K562 (cell line): ENCODE measurements around the gene UNC13C. TPM values are rescaled to one million over a fixed set of nuclear protein-coding genes. Genes with fewer than 3 reads are reported as not detected.

ENCODE experiments used
- ATAC-seq: fragments of 200-7000 bp; cut with Tn5 transposase; 3 replicates; pipeline ENCODE4 v1.9.1; 2020; ENCODE audit warnings: moderate library complexity
- BruUV-seq: library from RNA; stranded (reverse); fragments of 400-500 nt; replicated peaks from 2 replicates; lab custom pipeline; 2021; lab: Mats Ljungman, UMichigan
- CTCF ChIA-PET: fragments of 300-600 bp; formaldehyde crosslinking; extraction: SDS; loops from one replicate; lab custom pipeline; 2021; ENCODE audit warnings: low intra/inter-chr PET ratio; lab: Yijun Ruan, JAX
- POLR2A ChIA-PET: fragments of 300-600, 350-650 bp; sonication (Branson Sonifier 250); formaldehyde crosslinking; extraction: SDS; loops from one replicate; lab custom pipeline; 2021; ENCODE audit warnings: antibody characterized with exemption, inconsistent platforms; lab: Yijun Ruan, JAX
- DNase-seq, 4 experiments: peaks; one replicate each; pipeline versions ENCODE4 v3.0.0 to v3.0.0-alpha.2; 2011 to 2018; ENCODE audit warnings: low spot score in 3 of 4, mixed read lengths in 3 of 4; ENCODE audit errors: extremely low read depth in 1 of 4
- FAIRE-seq: peaks from 2 replicates; lab custom pipeline; 2011; peaks lifted over from hg19 to GRCh38; lab: Jason Lieb, UNC
- H2AFZ ChIP-seq: 2 replicates; pipeline ENCODE4 v1.6.0; 2011; ENCODE audit warnings: low read depth, low read length, control low read depth, inconsistent platforms
- H3K27ac ChIP-seq: fragments of 200-600 bp; 3 replicates; pipeline ENCODE4 v1.8.0; 2011; ENCODE audit warnings: low read depth, mild to moderate bottlenecking, control low read depth, inconsistent platforms, low read length, moderate library complexity, mixed read lengths; ENCODE audit errors: extremely low read depth
- H3K27me3 ChIP-seq, 2 experiments: fragments of 300-600 bp in 1 of 2; 2 replicates in 1 of 2; 3 replicates in 1 of 2; pipeline versions ENCODE4 v1.6.0 to v1.8.0; 2011; ENCODE audit warnings: inconsistent platforms in 2 of 2, low read length in 2 of 2, mild to moderate bottlenecking in 1 of 2, mixed read lengths in 1 of 2, moderate library complexity in 1 of 2; ENCODE audit not compliant: control insufficient read depth in 2 of 2, insufficient read depth in 2 of 2
- H3K36me3 ChIP-seq: fragments of 300-600 bp; 3 replicates; pipeline ENCODE4 v1.8.0; 2011; ENCODE audit warnings: mild to moderate bottlenecking, low read length, inconsistent platforms; ENCODE audit not compliant: control insufficient read depth, insufficient read depth
- H3K4me1 ChIP-seq, 2 experiments: fragments of 200-600 bp in 1 of 2; replicated peaks in 1 of 2; 2 replicates in 1 of 2; 3 replicates in 1 of 2; pipeline versions ENCODE4 v1.5.1 to v1.8.0; 2011; ENCODE audit warnings: inconsistent platforms in 2 of 2, low read length in 2 of 2, mild to moderate bottlenecking in 1 of 2, mixed read lengths in 1 of 2, moderate library complexity in 1 of 2; ENCODE audit not compliant: control insufficient read depth in 2 of 2, insufficient read depth in 2 of 2
- H3K4me2 ChIP-seq: 2 replicates; pipeline ENCODE4 v1.6.1; 2011; ENCODE audit warnings: low read length, control low read depth, inconsistent platforms, mixed read lengths; ENCODE audit not compliant: insufficient read depth
- H3K4me3 ChIP-seq: fragments of 200-600 bp; sonication (generic), shearing (Covaris generic); 2 replicates; pipeline ENCODE4 v1.5.1; 2016; ENCODE audit warnings: control low read depth, inconsistent platforms
- H3K79me2 ChIP-seq: fragments of 200-600 bp; 3 replicates; pipeline ENCODE4 v1.8.0; 2011; ENCODE audit warnings: low read length, inconsistent platforms; ENCODE audit not compliant: control insufficient read depth, insufficient read depth
- H3K9ac ChIP-seq, 2 experiments: 2 replicates each; pipeline versions ENCODE4 v1.6.0 to v1.6.1; 2011; ENCODE audit warnings: low read depth in 2 of 2, low read length in 2 of 2, control low read depth in 1 of 2, inconsistent platforms in 1 of 2, mild to moderate bottlenecking in 1 of 2, mixed read lengths in 1 of 2; ENCODE audit not compliant: insufficient read depth in 1 of 2
- H3K9me1 ChIP-seq: one replicate; pipeline ENCODE4 v1.6.0; 2011; ENCODE audit warnings: inconsistent platforms, mild to moderate bottlenecking, low read length, moderate library complexity; ENCODE audit not compliant: control insufficient read depth, insufficient read depth
- H3K9me3 ChIP-seq: replicated peaks from 2 replicates; pipeline ENCODE4 v1.5.1; 2011; ENCODE audit warnings: low read depth, low read length, inconsistent platforms; ENCODE audit not compliant: control insufficient read depth, insufficient read depth
- H4K20me1 ChIP-seq: replicated peaks from 2 replicates; pipeline ENCODE4 v1.6.1; 2011; ENCODE audit warnings: low read length, inconsistent platforms, mixed read lengths; ENCODE audit not compliant: control insufficient read depth, insufficient read depth
- ADNP ChIP-seq: fragments of 200-800 bp; sonication (Bioruptor generic); IDR thresholded peaks from 2 replicates; pipeline ENCODE4 v1.6.1; 2016; ENCODE audit warnings: missing genetic modification characterization, missing compliant biosample characterization
- ATF3 ChIP-seq, 2 experiments: fragments of 450-650 bp in 1 of 2; sonication (generic) in 1 of 2; formaldehyde crosslinking in 1 of 2; IDR thresholded peaks in 1 of 2; conservative IDR thresholded peaks in 1 of 2; 2 replicates each; pipeline versions ENCODE4 v1.6.1 to v1.8.1; 2016 to 2023; ENCODE audit warnings: mild to moderate bottlenecking in 2 of 2, moderate library complexity in 2 of 2, inconsistent platforms in 1 of 2, missing genetic modification reagents in 1 of 2
- CHD4 ChIP-seq: fragments of 200-600 bp; sonication (generic); IDR thresholded peaks from 3 replicates; pipeline ENCODE4 v1.6.1; 2012; ENCODE audit warnings: low read depth, mild to moderate bottlenecking, mixed read lengths, low read length, inconsistent platforms; ENCODE audit not compliant: insufficient read depth, insufficient replicate concordance, poor library complexity, severe bottlenecking
- EWSR1 ChIP-seq: fragments of 450-650 bp; IDR thresholded peaks from 2 replicates; pipeline ENCODE4 v1.6.1; 2018; ENCODE audit warnings: borderline replicate concordance, mild to moderate bottlenecking, low read depth, moderate library complexity; ENCODE audit not compliant: partially characterized antibody
- FOXK1 ChIP-seq: sonication (generic); formaldehyde crosslinking; IDR thresholded peaks from 2 replicates; pipeline ENCODE4 v1.8.0; 2022; ENCODE audit warnings: missing genetic modification reagents, mild to moderate bottlenecking, borderline replicate concordance
- GATAD2B ChIP-seq: fragments of 450-650 bp; IDR thresholded peaks from 2 replicates; pipeline ENCODE4 v1.6.1; 2017; ENCODE audit warnings: mild to moderate bottlenecking, borderline replicate concordance
- POU5F1 ChIP-seq: fragments of 150-350 bp; IDR thresholded peaks from 2 replicates; pipeline ENCODE4 v1.6.1; 2014; ENCODE audit warnings: borderline replicate concordance, low read length, low read depth, mild to moderate bottlenecking; ENCODE audit not compliant: partially characterized antibody
- RBM39 ChIP-seq: fragments of 200-400 bp; formaldehyde crosslinking; optimal IDR thresholded peaks from 2 replicates; pipeline ENCODE3; 2018; ENCODE audit warnings: low read depth, low read length
- RFX7 ChIP-seq: fragments of 250-450 bp; sonication (Bioruptor Pico); IDR thresholded peaks from 2 replicates; pipeline ENCODE4 v1.5.1; 2021; ENCODE audit warnings: mild to moderate bottlenecking
- SMARCA5 ChIP-seq: fragments of 450-650 bp; IDR thresholded peaks from 2 replicates; pipeline ENCODE4 v1.6.1; 2016
- STAT5B ChIP-seq: fragments of 250-450 bp; sonication (Bioruptor Pico); IDR thresholded peaks from 2 replicates; pipeline ENCODE4 v1.8.0; 2021; ENCODE audit warnings: mild to moderate bottlenecking, inconsistent platforms
- THAP7 ChIP-seq: fragments of 250-450 bp; sonication (Bioruptor Pico); IDR thresholded peaks from 2 replicates; pipeline ENCODE4 v1.5.0; 2021
- ZBTB11 ChIP-seq, 3 experiments: fragments of 200-800 bp in 1 of 3; fragments of 250-450 bp in 1 of 3; fragments of 450-650 bp in 1 of 3; sonication (Bioruptor Pico) in 1 of 3; sonication (Bioruptor generic) in 1 of 3; formaldehyde crosslinking in 1 of 3; IDR thresholded peaks; 2 replicates each; pipeline versions ENCODE4 v1.6.1 to v1.8.0; 2016 to 2022; ENCODE audit warnings: mild to moderate bottlenecking in 2 of 3, missing genetic modification characterization in 2 of 3, missing compliant biosample characterization in 1 of 3, moderate library complexity in 1 of 3
- ZNF398 ChIP-seq: fragments of 250-450 bp; sonication (Bioruptor Pico); IDR thresholded peaks from 2 replicates; pipeline ENCODE4 v1.8.0; 2021; ENCODE audit warnings: moderate library complexity, mild to moderate bottlenecking, inconsistent platforms
- ZNF586 ChIP-seq: fragments of 450-650 bp; formaldehyde crosslinking; conservative IDR thresholded peaks from 2 replicates; pipeline ENCODE4 v1.4.0; 2020; ENCODE audit warnings: mild to moderate bottlenecking, moderate library complexity
- in situ Hi-C: fragments of 300-500 bp; cut with MboI; formaldehyde crosslinking; loops from 4 replicates; pipeline ENCODE4 v1.15.0; 2018; ENCODE audit warnings: inconsistent platforms, mixed read lengths
- intact Hi-C: fragments of 100-400 bp; cut with micrococcal nuclease; formaldehyde crosslinking; loops from 2 replicates; pipeline ENCODE4 v1.14.2; 2022
- polyA plus RNA-seq, 8 experiments: library from polyadenylated mRNA; depleted of rRNA in 4 of 8; stranded (reverse) in 5 of 8; unstranded in 3 of 8; fragments of >200 nt; fragmentation: Nextera tagmentation in 2 of 8; fragmentation: Illumina TruSeq in 1 of 8; extraction: Ambion mirVana in 2 of 8; extraction: Trizol in 1 of 8; gene quantifications; 2 replicates each; pipeline versions ENCODE4 v1.2.1 to v1.2.3, GENCODE V29; 2011 to 2014; ENCODE audit warnings: inconsistent platforms in 1 of 8, missing spikeins in 1 of 8
- total RNA-seq, 7 experiments: library from RNA; depleted of rRNA in 6 of 7; stranded (reverse); fragments of >200 nt in 6 of 7; fragmentation: Illumina TruSeq in 2 of 7; extraction: Trizol in 2 of 7; gene quantifications; 2 replicates each; pipeline versions ENCODE4 v1.2.1 to v1.2.3, GENCODE V29; 2011 to 2021; ENCODE audit warnings: low replicate concordance in 1 of 7

The UNC13C gene
- total and polyA plus RNA-seq, 9 of the 15 experiments (the other 6 are each of a cell fraction or from before 2014, with no cell fraction given) = not detected

- no peaks in the 10 kb centered on the region for H3K79me2 ChIP-seq
- no peak overlapping the region for H3K9ac ChIP-seq
- DNase-seq (no peak), FAIRE-seq (no peak), ATAC-seq (no peak)
- no peak overlapping the region for H3K27ac ChIP-seq
- H3K4me3 ChIP-seq = no peak overlapping the region
- in situ Hi-C loops (no loop called here), intact Hi-C loops (no loop called here)
- no peaks in the 10 kb centered on the region for H3K4me1 ChIP-seq
- ChIA-PET POLR2A (no interaction called here), CTCF (no interaction called here)
- H4K20me1 ChIP-seq = no peaks in the 10 kb centered on the region
- no peaks in the 10 kb centered on the region for H3K27me3 ChIP-seq
- no TSS peak for BruUV-seq
- H3K9me1 ChIP-seq = no peaks in the 10 kb centered on the region
- H3K4me2 ChIP-seq = no peak overlapping the region
- H2AFZ ChIP-seq = no peak overlapping the region
- no peaks in the 10 kb centered on the region for H3K36me3 ChIP-seq
- H3K9me3 ChIP-seq = no peaks in the 10 kb centered on the region
- no peak for TF ChIP-seq GATAD2B
- no peak for TF ChIP-seq POU5F1
- no peak for TF ChIP-seq ADNP
- TF ChIP-seq CHD4 = no peak
- TF ChIP-seq STAT5B = no peak
- no peak for TF ChIP-seq THAP7 (CRISPR knock-in tag)
- TF ChIP-seq SMARCA5 = no peak
- no peak for TF ChIP-seq ZBTB11 (CRISPR knock-in tag; IDR thresholded peaks at IDR 0.05)
- no peak for TF ChIP-seq ATF3 (IDR thresholded peaks at IDR 0.05)
- no peak for TF ChIP-seq ATF3 (CRISPR knock-in tag; conservative IDR thresholded peaks at IDR 0.05)
- TF ChIP-seq EWSR1 = no peak
- no peak for TF ChIP-seq ZNF398
- TF ChIP-seq RFX7 (CRISPR knock-in tag) = no peak
- TF ChIP-seq RBM39 = no peak
- no peak for TF ChIP-seq ZNF586 (CRISPR knock-in tag)
- no peak for TF ChIP-seq FOXK1 (CRISPR knock-in tag)
Observed at GRCh38 chr15:54506977-54507524, 528.8 kb downstream of the UNC13C start.
